Ovary (tissue), 9 donors: ENCODE measurements around the gene ZNF423. TPM values are rescaled to one million over a fixed set of nuclear protein-coding genes. Genes with fewer than 3 reads are reported as not detected.

Experiments used
- DNase-seq, 5 donors: peaks; one replicate each; pipeline ENCODE4 v3.0.0-alpha.2; 2019 to 2020
- H3K27ac ChIP-seq, 2 donors: fragments of 200-600 bp; one replicate each; pipeline versions ENCODE4 v1.5.1 to v1.8.0; 2019 to 2022
- H3K27me3 ChIP-seq: fragments of 200-600 bp; one replicate; pipeline ENCODE4 v1.8.0; 2022
- H3K36me3 ChIP-seq: fragments of 200-600 bp; sonication (generic); one replicate; pipeline ENCODE4 v1.5.1; 2019
- H3K4me1 ChIP-seq: one replicate; pipeline ENCODE4 v1.8.1; 2013; ENCODE audit warnings: mild to moderate bottlenecking, moderate library complexity; ENCODE audit not compliant: insufficient read depth
- H3K4me3 ChIP-seq: fragments of 200-600 bp; sonication (generic); one replicate; pipeline ENCODE4 v1.5.1; 2017
- H3K9me3 ChIP-seq, 2 donors: fragments of 200-600 bp in 1 of 2; sonication (generic) in 1 of 2; one replicate each; pipeline versions ENCODE4 v1.5.1 to v1.8.1; 2013 to 2019; ENCODE audit warnings: mild to moderate bottlenecking in 1 of 2, moderate library complexity in 1 of 2
- EP300 ChIP-seq: sonication (generic); formaldehyde crosslinking; IDR thresholded peaks from one replicate; pipeline ENCODE4 v1.6.1; 2017; ENCODE audit warnings: antibody characterized with exemption
- POLR2A ChIP-seq: fragments of 450-650 bp; IDR thresholded peaks from one replicate; pipeline ENCODE4 v1.6.1; 2017; ENCODE audit warnings: antibody characterized with exemption, mild to moderate bottlenecking, moderate library complexity
- WGBS, 3 donors: extraction: QIAGEN DNeasy Blood & Tissue Kit in 1 of 3; methylation state at CpG; one replicate each; pipeline versions ENCODE4 v1.1.5 to v1.1.7; 2013 to 2017; 5-methylcytosine and 5-hydroxymethylcytosine counted together
- intact Hi-C, 4 donors: fragments of 100-400 bp; cut with DNase I; formaldehyde crosslinking; loops; one replicate each; pipeline versions ENCODE4 v1.11.0 to v1.15.1; 2022 to 2023
- polyA plus RNA-seq, 2 donors: library from polyadenylated mRNA; stranded (reverse); fragments of 200-250 nt in 1 of 2; fragments of 350-450 nt in 1 of 2; fragmentation: Illumina TruSeq in 1 of 2; extraction: RNeasy Lipid Tissue Mini Kit (QIAGEN cat#74804) in 1 of 2; gene quantifications; one replicate each; pipeline ENCODE4 v1.2.3, GENCODE V29; 2013 to 2014
- total RNA-seq, 7 donors: library from RNA; depleted of rRNA in 2 of 7; stranded (reverse); fragments of >200 nt in 2 of 7; fragmentation: NEBNext Ultra II Directional in 3 of 7; extraction: Animal tissue kit (Norgen Biotek cat#: 25700) in 3 of 7; gene quantifications; one replicate each; pipeline versions ENCODE4 v1.1.0 to v1.2.4, GENCODE V29; 2016 to 2023
- TF ChIP-seq, protein P1 (sequence below), 3 donors: fragments of 450-650 bp in 2 of 3; fragments of 200-600 bp in 1 of 3; IDR thresholded peaks; one replicate each; pipeline versions ENCODE4 v1.5.1 to v1.8.0; 2016 to 2022; ENCODE audit warnings: antibody characterized with exemption in 3 of 3, mild to moderate bottlenecking in 1 of 3
- donor health status: DM: no; HTN: no; CAD: no; lungs with moderate emphysema.
- donor health status: DM: no; HTN: no; CAD: no.
- donor health status: Bipolar disorder and iron deficiency.
- donor health status: DM: yes; HTN: yes; CAD: no.
- donor health status: DM: no; HTN: no; CAD: no.
- donor health status: DM: yes; HTN: yes; CAD: no.

ZNF423 gene
- total and polyA plus RNA-seq, 9 donors = 3.3 to 40.3 (median 12.4) TPM

DNA sequence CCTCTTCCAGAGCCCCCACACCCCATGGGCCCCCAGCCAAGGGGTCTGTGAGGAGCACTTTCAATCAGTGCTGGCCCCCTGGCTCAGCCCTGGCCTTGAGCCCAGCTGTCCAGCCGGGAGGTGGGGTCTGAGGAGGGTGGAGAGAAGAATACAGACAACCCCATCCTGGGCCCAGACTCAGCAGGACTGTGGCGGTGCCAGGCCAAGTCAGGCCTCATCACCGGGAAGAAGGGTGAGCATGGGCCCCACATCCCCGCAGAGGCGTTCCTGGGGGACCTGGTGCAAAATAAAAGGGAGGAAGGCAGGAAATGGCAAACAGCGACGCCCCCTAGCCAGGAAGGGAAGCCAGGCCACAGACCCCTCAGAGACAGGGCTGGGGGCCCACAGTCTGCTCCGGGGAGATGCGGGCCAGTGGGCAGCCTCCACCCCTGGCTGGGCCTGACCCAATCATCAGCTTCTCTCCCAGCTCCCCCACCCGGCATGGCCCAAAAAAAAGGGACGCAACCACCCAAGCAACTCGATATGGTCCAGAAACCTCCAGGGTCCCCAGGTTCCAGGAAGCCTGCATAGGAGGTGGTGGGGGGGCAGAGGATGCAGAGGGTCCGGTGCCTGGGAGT lies 20.6 kb downstream of the ZNF423 start:
- peaks cover 40% of the 10 kb centered on the region for H3K4me1 ChIP-seq
- 31 to 38% (median 38%) methylated on average over 12 to 13 of the region's 13 CpGs for WGBS, 3 donors
- TF ChIP-seq, protein P1, sequence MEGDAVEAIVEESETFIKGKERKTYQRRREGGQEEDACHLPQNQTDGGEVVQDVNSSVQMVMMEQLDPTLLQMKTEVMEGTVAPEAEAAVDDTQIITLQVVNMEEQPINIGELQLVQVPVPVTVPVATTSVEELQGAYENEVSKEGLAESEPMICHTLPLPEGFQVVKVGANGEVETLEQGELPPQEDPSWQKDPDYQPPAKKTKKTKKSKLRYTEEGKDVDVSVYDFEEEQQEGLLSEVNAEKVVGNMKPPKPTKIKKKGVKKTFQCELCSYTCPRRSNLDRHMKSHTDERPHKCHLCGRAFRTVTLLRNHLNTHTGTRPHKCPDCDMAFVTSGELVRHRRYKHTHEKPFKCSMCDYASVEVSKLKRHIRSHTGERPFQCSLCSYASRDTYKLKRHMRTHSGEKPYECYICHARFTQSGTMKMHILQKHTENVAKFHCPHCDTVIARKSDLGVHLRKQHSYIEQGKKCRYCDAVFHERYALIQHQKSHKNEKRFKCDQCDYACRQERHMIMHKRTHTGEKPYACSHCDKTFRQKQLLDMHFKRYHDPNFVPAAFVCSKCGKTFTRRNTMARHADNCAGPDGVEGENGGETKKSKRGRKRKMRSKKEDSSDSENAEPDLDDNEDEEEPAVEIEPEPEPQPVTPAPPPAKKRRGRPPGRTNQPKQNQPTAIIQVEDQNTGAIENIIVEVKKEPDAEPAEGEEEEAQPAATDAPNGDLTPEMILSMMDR (IDR thresholded peaks at IDR 0.05) = no peak
- TF ChIP-seq POLR2A (no peak), EP300 (no peak)
- H3K36me3 ChIP-seq = no peaks in the 10 kb centered on the region
- no peak overlapping the region for H3K4me3 ChIP-seq
- peak; percentile 46 to 78 (median 65) for DNase-seq
- H3K27me3 ChIP-seq = no peaks in the 10 kb centered on the region
- peak overlapping the region; percentile 78 to 85 for H3K27ac ChIP-seq
- no peaks in the 10 kb centered on the region for H3K9me3 ChIP-seq
- intact Hi-C loops = no loop called here

DNA sequence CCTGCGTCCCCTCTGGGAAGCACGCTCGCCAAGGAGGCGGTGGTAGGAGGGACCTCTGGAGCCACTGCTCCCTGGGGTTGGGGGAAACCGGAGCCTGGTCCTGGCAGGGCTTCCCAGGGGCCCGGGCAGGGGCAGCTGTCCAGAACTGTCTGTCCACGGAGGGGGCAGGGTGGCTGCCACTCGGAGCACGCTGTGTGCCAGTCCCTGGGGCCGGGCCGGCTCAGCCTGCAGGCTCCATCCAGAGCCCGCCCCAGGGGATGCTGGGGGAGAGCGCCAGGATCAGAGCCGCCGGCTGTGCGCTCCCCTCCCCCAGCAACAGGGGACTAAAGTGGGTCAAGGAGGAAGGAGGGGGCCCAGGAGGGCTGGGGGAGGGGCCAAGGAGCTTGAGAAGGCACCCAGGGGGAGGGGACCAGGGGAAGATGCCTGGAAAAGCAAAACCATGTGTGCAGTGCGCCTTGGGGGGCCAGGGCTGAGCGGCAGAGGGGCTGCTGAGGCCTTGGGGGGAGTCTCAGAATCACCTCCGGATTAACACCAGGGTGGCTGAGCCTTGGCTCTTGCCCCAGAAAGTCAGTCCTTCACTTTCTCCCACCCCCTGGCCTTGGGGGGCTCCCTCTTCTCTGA lies 21.3 kb downstream of the ZNF423 start:
- peak overlapping the region; percentile 78 to 85 for H3K27ac ChIP-seq
- no peak overlapping the region for H3K4me3 ChIP-seq
- no peaks in the 10 kb centered on the region for H3K36me3 ChIP-seq
- intact Hi-C loops = no loop called here
- 15 to 24% (median 15%) methylated on average over 17 to 19 of the region's 19 CpGs for WGBS, 3 donors
- H3K4me1 ChIP-seq = peaks cover 40% of the 10 kb centered on the region
- no peak for TF ChIP-seq EP300
- TF ChIP-seq POLR2A = no peak
- TF ChIP-seq, protein P1 (IDR thresholded peaks at IDR 0.05) = no peak
- H3K9me3 ChIP-seq = no peaks in the 10 kb centered on the region
- H3K27me3 ChIP-seq = no peaks in the 10 kb centered on the region
- DNase-seq = peak; percentile 75 to 89 (median 82)

DNA sequence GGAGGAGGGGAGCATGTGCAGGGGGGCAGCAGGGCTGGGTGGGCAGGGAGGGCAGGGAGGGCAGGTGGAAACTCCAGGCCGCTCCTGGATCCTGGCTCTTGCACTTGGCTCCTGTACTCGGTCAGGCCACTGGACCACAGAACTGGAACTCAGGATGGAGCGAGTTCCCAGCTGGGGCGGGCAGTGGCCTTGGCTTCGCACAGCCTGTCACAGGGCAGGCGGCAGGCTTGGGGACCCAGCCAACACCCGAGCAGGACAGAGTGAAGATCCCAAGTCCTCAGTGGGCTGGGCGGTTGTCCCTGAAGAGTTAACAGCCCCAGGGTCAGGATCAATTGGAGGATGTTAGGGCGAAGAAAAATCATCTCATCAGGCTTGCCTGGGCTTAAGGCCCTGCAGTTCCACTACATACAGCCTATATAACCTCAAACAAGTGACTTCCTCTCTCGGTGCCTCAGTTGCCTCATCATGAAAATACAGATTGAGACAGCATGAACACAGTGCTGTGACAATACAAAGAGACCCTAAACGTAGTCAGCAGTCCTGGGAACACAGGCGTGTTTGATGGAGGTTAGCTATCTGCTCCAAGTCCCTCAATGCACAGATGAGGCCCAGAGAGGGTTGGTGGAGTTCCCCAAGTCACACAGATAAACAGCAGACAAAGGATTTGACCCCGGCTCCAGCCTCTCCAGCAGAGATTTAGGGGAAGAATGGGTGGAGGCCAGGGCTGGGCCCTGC lies 21.9 kb downstream of the ZNF423 start:
- Histone ChIP-seq H3K4me3 (no peak overlapping the region), H3K4me1 (peaks cover 36% of the 10 kb centered on the region), H3K27me3 (no peaks in the 10 kb centered on the region), H3K36me3 (no peaks in the 10 kb centered on the region), H3K9me3 (no peaks in the 10 kb centered on the region), H3K27ac (peak overlapping the region; percentile 78 to 85)
- WGBS, 3 donors = 55 to 70% (median 63%) methylated on average over 13 of the region's 13 CpGs
- peak in 3 of 5 donors; percentile 41 to 54 (median 49) for DNase-seq
- no peak for TF ChIP-seq EP300
- TF ChIP-seq, protein P1 (IDR thresholded peaks at IDR 0.05) = no peak
- intact Hi-C loops = no loop called here

DNA sequence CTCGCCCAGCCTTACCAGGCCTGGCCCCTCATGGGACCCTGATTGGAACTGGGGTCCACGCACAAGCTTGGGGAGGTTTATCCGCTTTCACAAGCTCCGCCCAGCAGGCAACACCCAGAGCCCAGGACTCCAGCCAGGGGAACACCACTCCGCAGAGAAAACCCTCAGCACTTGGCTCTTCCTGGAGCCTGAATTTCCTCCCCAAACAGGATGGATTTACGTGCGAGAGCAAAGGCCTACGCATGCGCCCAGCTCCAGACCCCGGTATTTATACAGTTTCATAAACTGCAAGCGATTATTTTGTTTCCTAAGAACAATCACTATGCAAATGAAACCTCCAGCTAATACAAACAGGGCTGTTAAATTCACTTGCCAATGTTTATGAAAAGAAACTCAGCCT lies 22.8 kb downstream of the ZNF423 start:
- H3K4me1 ChIP-seq = peaks cover 39% of the 10 kb centered on the region
- intact Hi-C loops = no loop called here
- TF ChIP-seq EP300 (no peak), POLR2A (no peak)
- TF ChIP-seq, protein P1 (IDR thresholded peaks at IDR 0.05) = no peak
- H3K27me3 ChIP-seq = no peaks in the 10 kb centered on the region
- peak overlapping the region in 1 of 2 donors; percentile 85 for H3K27ac ChIP-seq
- H3K4me3 ChIP-seq = no peak overlapping the region
- DNase-seq = peak; percentile 61 to 84 (median 81)
- WGBS, 3 donors = 36 to 40% (median 37%) methylated on average over 11 of the region's 11 CpGs
- no peaks in the 10 kb centered on the region for H3K36me3 ChIP-seq
- no peaks in the 10 kb centered on the region for H3K9me3 ChIP-seq
